A204.1 (cell line): ENCODE measurements around the gene TAOK3.
"Not testable (repeated sequence)": the region's sequence is repeated elsewhere in the genome, so short reads cannot be mapped to it uniquely, and the experiment has no call there.

Experiments used
- FAIRE-seq: peaks from 2 replicates; lab custom pipeline; 2012; peaks lifted over from hg19 to GRCh38; lab: Jason Lieb, UNC

The TAOK3 gene

DNA sequence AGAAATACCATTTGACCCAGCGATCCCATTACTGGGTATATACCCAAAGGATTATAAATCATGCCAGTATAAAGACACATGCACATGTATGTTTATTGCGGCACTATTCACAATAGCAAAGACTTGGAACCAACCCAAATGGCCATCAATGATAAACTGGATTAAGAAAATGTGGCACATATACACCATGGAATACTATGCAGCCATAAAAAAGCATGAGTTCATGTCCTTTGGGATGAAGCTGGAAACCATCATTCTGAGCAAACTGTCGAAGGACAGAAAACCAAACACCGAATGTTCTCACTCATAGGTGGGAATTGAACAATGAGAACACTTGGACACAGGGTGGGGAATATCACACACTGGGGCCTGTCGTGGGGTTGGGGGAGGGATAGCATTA lies 243.3 kb downstream of the TAOK3 start:
- FAIRE-seq, result not testable (repeated sequence)

- FAIRE-seq, result no peak
Measured at GRCh38 chr12:118127867-118128266, 244.8 kb downstream of the TAOK3 start.

DNA sequence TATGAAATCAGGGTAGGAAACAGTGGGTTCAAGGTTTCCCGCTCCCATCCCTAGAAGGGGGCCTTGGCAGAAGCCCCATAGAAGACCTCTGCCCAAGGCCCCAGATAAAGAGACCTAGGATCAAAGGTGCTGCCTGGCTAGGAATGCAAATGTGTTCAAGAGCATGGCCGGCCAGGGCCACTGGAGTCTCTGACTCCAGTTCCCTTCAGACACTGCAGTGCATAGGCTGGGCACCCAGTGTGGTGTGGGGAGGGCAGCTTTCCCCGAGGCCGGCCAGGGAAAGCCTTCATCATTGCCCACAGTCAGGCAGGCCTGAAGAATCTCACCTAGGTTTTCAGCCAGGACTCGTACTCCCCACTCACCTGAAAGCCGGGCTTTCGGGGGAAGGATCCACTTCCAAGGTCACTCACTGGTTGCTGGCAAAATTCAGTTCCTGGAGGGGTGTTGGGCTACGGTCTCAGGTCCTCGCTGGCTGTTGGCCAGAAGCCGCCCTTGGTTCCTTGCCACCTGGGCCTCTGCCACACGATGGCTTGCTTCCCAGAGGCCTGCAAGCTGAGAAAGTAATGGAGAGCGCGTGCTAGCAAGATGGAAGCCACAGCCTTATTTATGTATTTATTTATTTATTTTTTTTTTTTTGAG lies 246.5 kb downstream of the TAOK3 start:
- no peak for FAIRE-seq

DNA sequence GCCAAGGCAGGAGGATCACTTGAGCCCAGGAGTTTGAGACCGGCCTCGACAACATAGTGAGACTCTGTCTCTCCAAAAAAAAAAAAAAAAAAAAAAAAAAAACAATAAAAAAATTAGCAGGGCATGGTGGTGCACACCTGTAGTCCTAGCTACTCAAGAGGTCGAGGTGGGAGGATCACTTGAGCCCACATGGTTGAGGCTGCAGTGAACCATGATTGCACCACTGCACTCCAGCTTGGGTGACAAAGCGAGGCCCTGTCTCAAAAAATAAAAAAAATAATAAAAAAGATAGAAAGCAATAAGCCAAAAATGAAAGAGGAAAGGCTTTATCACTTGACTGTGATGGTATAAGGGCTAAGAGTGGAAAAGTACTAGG lies 247.0 kb downstream of the TAOK3 start:
- no peak for FAIRE-seq

DNA sequence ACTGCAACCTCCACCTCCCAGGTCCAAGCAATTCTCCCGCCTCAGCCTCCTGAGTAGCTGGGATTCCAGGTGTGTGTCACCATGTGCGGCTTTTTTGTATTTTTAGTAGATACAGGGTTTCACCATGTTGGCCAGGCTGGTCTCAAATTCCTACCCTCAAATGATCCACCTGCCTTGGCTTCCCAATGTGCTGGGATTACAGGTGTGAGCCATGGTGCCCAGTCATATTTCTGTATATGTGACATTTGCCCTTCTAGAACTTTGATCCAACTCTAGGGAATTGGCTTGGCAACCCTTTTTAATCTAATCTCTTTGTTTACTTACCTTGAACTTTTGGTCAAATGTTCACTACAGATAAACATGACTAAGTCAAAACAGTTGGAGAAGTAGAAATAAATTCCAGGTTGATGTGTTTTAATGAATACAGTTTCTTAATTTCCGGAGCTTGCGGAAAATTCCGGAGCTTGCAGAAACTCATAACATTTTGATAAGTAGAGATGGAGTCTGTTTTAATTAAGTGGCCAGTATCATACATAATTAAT lies 248.3 kb downstream of the TAOK3 start:
- no peak for FAIRE-seq

DNA sequence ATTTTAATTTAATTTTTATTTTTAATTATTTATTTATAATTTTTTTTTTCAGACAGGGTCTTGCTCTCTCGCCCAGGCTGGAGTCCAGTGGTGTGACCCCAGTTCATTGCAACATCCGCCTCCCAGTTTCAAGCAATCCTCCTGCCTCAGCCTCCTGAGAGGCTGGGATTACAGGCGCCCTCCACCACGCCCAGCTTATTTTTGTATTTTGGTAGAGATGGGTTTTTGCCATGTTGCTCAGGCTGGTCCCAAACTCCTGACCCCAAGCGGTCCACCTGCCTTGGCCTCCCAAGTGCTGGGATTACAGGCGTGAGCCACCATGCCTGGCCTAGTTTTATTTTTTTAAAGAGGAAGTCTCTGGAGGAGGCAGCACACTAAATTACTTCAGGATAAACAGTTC lies 250.4 kb downstream of the TAOK3 start:
- no peak for FAIRE-seq

DNA sequence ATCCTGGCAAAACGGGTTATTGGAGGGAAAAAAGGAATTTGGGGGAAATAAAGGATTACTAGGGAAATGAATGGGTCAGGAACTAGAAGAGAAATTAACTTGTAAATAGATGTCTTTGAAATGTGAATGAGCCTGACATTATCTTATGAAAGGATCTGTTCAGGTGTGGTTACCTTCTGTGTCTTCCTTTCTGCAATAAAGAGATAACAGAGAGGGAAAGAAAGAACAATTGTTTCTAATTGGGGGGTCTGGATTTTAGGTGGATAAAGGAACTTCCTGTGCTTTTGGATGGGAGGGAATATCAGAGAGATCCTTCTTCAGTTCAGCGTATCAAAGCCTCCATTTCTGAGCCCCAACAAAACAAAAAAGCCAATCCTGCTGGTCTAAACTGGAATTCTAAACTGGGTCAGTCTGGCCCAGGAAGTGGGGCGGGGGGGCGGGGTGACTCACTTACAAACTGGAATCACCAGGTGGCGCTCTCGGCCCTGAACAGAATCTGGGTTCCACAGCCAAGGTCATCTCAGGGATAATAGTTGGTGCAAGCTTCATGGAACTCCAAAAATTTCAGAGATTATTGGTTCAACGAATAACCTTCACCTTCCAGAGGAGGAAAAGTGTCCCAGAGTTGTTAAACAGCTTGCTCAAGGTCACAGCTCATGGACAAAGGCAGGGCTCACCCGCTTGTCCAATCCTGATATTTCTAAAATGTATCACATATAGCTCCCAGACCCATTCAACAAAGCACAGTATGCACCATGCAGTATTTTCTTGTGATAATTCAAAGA lies 251.9 kb downstream of the TAOK3 start:
- no peak for FAIRE-seq

GRCh38 chr12:118119449-118119879 lies 253.2 kb downstream of the TAOK3 start:
- FAIRE-seq, result no peak

GRCh38 chr12:118109088-118109487 lies 263.6 kb downstream of the TAOK3 start:
- no peak for FAIRE-seq

GRCh38 chr12:118107694-118108093 lies 265.0 kb downstream of the TAOK3 start:
- FAIRE-seq, result no peak

- FAIRE-seq, result no peak
Measured at GRCh38 chr12:118107011-118107410, 265.7 kb downstream of the TAOK3 start.

DNA sequence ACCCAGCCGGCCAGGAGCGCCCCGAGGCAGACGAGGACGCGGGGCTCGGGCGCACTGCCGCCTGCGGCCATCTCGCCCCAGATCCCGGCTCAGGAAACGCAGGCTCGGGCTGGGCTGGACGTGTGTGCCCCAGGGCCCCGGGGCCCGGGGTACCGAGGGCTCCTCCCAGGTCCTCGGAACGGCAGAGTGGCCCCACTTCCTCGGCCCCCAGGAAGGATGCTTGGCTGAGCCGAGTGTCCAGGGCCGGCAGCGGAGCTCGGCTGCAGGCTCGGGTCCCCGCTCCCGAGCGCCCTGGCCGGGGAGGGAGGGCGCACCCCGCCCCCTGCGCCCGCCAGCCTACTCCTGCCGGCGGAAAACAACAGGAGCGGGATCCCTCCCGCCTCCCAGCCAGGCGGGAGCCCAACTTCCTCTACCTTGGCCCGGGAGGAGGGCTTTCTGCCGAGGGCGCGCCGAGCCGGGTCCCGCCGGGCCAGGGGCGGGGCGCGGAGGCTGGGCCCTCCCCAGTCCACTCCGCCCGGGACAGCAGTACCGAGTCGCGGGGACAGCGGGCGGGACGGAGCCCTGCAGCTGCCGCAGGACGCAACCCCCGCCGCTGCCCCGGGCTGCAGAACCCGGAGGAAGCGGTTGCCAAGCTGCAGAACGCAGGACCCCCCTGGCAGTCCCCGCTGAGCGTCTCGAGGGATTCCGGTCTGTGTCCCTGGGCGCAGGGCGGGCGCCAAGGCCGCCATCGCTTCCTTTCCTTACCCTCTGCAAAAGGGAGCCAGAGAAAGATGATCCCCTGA lies 268.9 kb downstream of the TAOK3 start, which contains the start of gene VSIG10:
VSIG10 (minus strand) TSS at position 411 of the 782 bp plus-strand sequence; CDS start at position 71, 340 bp downstream.
- no peak for FAIRE-seq

GRCh38 chr12:118103201-118103600 lies 269.5 kb downstream of the TAOK3 start:
- FAIRE-seq, result no peak

GRCh38 chr12:118102609-118103008 lies 270.1 kb downstream of the TAOK3 start:
- no peak for FAIRE-seq

DNA sequence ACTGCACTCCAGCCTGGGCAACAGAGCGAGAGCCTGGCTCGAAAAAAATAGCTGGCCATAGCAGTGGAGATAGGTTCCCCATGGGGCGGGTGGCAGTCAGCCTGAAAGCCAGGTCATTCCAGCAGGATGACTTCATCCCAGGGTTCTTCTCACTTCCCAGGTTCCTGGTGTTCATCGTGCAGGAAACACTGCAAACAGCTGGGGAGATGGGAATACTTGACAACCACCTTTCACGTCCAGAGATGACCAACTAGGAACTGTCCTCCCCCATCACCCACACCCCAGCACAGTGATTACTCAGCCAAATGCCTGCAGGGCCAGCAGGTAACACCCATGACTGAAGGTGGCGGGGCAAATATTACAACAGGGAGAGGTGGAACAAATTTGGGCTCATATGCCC lies 270.6 kb downstream of the TAOK3 start:
- FAIRE-seq, result no peak

DNA sequence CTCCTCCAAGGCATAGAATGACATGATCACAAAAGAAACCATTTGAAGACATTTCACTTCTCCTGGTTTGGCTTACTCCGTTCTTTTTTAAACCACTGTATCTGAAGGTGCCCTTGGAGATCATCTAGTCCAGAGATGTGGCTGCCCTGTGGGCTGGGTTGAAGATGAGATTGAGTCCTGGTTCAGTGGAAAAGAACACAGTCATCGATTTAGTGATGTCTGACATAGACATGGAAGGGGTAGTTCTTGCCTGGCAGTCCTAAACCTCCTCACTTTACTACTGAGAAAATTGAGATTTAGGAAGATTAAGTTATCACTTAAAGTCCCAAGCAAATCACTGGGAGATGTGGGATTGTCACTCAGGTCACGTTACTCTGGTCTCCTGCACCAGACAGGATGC lies 271.7 kb downstream of the TAOK3 start:
- FAIRE-seq, result no peak
